Fibroblast of mammary gland (primary cell): ENCODE data around the gene ATOSA.

Experiments
- DNase-seq: peaks from one replicate; pipeline ENCODE4 v3.0.0-alpha.2; 2010; ENCODE audit warnings: low read depth
- H3K4me3 ChIP-seq: 2 replicates; pipeline ENCODE4 v1.5.1; 2011; ENCODE audit warnings: low read depth, mild to moderate bottlenecking, low read length, moderate library complexity; ENCODE audit not compliant: control insufficient read depth
- CTCF ChIP-seq: conservative IDR thresholded peaks from 2 replicates; pipeline ENCODE4 v1.5.1; 2011; ENCODE audit warnings: low read depth, low read length, inconsistent platforms; ENCODE audit not compliant: control insufficient read depth, insufficient read depth

ATOSA gene

GRCh38 chr15:52679232-52680040 lies at the start of gene ATOSA:
ATOSA (minus strand) TSS chr15:52679388; CDS start chr15:52678021, 1,367 bp downstream.
- DNase-seq = peak; percentile 83
- TF ChIP-seq CTCF = no peak
- peak within 1 kb of the TSS; percentile 83 for H3K4me3 ChIP-seq

GRCh38 chr15:52728899-52729298 lies 49.7 kb upstream of the ATOSA start:
- DNase-seq = peak; percentile 66
- no peak for TF ChIP-seq CTCF
- H3K4me3 ChIP-seq = no peak overlapping the region

GRCh38 chr15:52727815-52728214 lies 48.6 kb upstream of the ATOSA start:
- TF ChIP-seq CTCF = no peak
- H3K4me3 ChIP-seq = no peak overlapping the region
- no peak for DNase-seq

- no peak overlapping the region for H3K4me3 ChIP-seq
- TF ChIP-seq CTCF = no peak
- DNase-seq = no peak
Observed at GRCh38 chr15:52726195-52726594, 47.0 kb upstream of the ATOSA start.

GRCh38 chr15:52718551-52718950 lies 39.4 kb upstream of the ATOSA start:
- no peak overlapping the region for H3K4me3 ChIP-seq
- DNase-seq = no peak
- TF ChIP-seq CTCF = no peak

GRCh38 chr15:52717924-52718323 lies 38.7 kb upstream of the ATOSA start:
- no peak for TF ChIP-seq CTCF
- no peak overlapping the region for H3K4me3 ChIP-seq
- no peak for DNase-seq
